GM12874 (cell line): Measurements from ENCODE around the gene LRIG1.

Experiments used
- TF ChIP-seq, protein P1 (sequence below): IDR thresholded peaks from 2 replicates; pipeline ENCODE4 v1.5.1; 2011; ENCODE audit warnings: low read depth, mild to moderate bottlenecking, control low read depth, low read length, moderate library complexity; ENCODE audit not compliant: insufficient read depth

LRIG1 gene

GRCh38 chr3:66486202-66486601 lies 14.6 kb downstream of the LRIG1 start:
- TF ChIP-seq, protein P1, sequence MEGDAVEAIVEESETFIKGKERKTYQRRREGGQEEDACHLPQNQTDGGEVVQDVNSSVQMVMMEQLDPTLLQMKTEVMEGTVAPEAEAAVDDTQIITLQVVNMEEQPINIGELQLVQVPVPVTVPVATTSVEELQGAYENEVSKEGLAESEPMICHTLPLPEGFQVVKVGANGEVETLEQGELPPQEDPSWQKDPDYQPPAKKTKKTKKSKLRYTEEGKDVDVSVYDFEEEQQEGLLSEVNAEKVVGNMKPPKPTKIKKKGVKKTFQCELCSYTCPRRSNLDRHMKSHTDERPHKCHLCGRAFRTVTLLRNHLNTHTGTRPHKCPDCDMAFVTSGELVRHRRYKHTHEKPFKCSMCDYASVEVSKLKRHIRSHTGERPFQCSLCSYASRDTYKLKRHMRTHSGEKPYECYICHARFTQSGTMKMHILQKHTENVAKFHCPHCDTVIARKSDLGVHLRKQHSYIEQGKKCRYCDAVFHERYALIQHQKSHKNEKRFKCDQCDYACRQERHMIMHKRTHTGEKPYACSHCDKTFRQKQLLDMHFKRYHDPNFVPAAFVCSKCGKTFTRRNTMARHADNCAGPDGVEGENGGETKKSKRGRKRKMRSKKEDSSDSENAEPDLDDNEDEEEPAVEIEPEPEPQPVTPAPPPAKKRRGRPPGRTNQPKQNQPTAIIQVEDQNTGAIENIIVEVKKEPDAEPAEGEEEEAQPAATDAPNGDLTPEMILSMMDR = no peak

DNA sequence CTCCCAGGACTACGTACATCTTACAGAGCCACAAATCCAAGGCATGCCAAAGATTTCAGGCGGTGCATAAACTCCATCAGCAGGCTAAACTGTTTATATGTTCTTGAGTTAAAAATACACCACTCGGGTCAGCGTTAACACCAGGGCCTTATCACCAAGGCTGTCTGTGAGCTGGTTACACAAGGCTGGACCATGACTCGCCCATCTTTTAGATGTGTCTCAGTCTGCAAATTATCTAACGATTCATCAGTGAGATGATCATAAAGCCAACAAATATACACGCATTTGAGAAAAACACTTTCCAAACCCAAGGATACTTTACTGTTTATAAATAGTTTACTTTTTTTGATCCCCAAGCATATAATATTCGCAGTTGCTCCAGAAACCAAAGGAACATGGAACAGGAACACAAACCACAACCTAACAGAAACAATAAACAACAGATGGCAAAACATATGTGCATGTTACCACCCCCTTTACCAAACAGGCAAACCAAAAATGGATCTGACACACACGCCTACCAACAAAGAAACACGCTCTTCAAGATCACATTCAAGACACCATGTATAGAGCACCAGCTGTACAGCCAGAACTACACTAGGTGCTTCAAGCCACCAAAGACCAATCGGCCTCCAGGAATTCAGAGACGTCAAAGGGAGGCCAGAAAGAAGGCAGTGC lies 15.4 kb downstream of the LRIG1 start:
- TF ChIP-seq, protein P1 = no peak

DNA sequence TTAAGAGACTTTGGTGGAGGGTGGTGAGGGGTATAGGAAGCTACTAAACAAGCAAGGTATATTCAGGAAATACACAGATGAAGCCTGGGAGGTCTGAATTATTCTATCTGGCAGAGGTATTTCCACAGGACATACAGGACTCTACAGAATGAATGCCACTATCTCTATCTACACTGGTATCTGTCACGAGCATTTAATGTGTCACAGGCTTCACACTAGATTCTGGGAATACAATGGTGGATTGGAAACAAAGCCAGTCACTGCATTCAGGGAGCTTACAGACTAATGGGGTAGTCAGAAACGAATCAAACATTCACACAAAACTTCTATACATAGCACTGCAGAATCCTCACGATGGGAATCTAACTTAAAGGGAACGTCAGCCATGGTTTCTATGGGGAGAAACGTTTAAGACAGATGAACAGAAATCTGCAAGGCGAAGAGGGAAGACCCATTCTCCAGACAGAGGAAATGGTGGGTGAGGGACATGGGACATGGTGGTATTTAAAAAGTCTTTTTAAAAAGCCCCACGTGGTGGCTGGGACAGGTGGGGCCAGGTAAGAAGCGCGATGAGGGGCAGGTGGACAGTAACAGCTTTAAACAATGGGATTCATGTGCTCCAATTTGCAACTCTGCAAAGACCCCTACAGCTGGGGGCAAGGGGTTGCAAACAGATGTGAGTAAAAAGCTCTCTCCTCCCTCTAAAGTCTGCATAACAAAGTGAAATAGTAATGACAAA lies 16.5 kb downstream of the LRIG1 start:
- TF ChIP-seq, protein P1 = no peak

GRCh38 chr3:66483409-66483906 lies 17.4 kb downstream of the LRIG1 start:
- TF ChIP-seq, protein P1 = no peak

- TF ChIP-seq, protein P1 = no peak
Observed at GRCh38 chr3:66483006-66483405, 17.8 kb downstream of the LRIG1 start.

- TF ChIP-seq, protein P1 = no peak
Observed at GRCh38 chr3:66482018-66482404, 18.8 kb downstream of the LRIG1 start.

- TF ChIP-seq, protein P1 = no peak
Observed at GRCh38 chr3:66481071-66482017, 19.5 kb downstream of the LRIG1 start.
